HG02973 (cell line): Measurements from ENCODE around the gene ARHGAP8.

ENCODE experiments used
- ATAC-seq: cut with Tn5 transposase; IDR thresholded peaks from one replicate; pipeline ENCODE4 v1.9.1; 2021; ENCODE audit warnings: moderate library complexity; ENCODE audit not compliant: unreplicated experiment

The ARHGAP8 gene

GRCh38 chr22:44764974-44765373 lies 12.6 kb downstream of the ARHGAP8 start:
- no peak for ATAC-seq

DNA sequence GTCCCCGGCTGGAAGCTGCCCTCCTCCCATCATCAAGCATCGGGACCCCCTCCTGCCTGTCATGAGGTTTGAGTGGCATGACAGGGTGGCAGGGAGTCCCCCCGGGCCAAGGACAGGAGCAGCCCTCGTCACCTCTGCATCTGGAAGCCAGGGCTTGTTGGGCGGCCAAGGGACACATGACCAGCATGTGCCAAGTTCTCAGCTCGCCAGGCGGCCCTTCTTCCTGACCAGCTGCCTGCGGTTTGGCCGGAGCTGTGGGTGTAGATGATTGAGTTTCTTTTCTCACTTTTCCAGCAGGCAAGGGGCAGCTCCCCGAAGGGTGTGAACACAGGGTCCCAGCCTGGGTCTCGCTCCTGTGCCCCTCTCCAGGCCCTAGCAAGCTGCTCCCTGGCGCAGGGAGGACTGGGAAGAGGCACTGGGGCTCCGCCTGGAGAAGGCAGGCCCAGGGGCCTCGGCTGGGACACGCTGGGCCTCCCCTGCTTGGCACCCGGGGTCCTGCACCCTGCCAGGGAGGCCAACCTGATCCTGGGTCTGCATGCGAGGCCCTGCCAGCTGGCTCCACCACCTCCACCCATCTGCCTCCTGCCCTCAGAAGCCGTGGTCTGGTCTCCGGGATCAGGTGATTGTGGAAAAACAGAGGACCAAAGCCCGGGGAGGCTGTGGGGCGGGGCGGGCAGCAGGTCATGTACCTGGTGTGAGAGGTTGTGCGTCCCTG lies 13.4 kb downstream of the ARHGAP8 start:
- no peak for ATAC-seq

DNA sequence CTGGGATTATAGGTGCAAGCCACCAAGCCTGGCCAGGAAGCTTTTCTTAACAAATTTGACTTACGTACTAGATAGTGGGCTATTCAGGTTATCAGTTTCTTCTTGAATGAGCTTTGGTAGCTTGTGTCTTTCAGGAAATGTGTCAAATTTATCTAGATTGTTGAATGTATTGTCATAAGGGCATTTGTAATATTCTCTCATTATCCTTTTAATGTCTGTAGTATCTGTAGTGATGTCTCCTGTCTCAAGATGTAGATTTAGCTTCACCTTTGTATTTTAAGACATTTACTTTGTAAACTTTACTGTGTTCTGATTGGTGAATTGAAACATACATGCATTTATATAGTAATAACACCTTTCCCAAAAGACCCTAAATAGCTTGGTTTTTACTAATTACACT lies 20.7 kb downstream of the ARHGAP8 start:
- ATAC-seq = no peak

DNA sequence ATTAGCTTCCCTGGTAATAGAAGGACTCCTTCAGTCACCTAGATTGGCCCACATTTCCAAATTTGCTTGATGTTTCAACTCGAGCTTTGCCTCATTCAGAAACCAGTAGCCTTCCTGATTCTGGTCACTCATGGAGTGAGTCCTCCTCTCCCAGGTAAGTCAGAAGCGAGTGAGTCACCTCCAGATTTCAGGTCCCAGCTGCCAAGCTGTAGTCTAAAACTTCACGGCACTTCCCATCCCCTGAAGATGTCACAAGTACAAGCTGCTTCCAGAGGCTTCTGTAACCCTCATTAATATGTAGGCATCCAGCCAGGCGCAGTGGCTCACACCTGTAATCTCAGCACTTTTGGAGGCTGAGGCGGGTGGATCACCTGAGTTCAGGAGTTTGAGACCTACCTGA lies 23.5 kb downstream of the ARHGAP8 start:
- ATAC-seq = no peak

DNA sequence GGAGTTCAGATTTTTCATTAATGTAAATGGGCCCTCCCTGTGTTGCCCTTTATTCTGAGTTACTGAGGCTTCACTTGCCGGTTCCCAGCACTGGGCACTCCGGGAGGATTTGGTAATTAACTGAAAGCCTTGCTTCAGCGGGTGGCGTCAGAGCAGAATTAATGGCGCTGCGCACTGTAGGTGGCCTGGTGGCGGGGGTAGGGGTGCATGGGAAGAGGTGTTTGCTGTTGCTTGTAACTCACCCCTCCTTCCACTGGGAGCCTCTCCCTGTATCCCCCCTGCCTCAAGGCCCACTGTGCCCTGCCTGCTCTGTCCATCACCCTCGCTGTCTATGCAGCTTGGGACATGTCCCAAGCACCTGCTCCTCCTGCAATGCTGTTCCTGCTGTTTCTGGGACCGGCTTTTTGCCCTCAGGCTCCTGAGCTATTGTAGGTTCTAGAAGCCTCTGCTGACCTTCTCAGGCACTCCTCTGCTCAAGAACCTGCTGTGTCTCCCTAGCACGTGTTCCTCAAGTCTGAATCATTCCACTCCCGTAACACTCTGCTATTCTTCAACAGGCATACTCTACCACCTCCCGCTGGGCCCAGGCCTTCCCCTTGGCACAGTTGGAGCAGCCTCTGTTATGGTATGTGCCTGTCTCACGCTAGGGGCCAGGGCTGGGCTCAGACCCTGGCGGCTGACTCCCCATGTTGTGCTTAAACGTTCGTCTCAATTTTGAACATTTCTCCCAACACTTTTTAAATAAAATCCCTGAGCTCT lies 24.4 kb downstream of the ARHGAP8 start:
- no peak for ATAC-seq

DNA sequence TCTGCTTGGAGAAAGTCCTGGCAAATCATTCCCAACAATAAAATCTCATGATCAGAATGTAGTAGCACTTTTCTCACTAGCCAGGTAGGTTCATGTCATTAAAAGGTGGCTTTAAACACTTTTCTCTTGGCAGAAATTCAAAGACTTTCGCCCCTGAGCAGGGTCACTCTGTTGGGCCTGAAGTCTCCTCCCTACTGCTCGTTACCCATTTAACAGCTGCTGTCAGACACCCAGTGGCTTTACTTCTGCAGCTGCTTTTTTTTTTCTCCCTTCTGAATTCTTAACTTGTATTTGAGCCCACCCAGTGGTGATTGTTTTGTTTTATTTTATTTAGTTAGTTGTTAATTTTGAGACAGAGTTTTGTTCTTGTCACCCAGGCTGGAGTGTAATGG lies 25.0 kb downstream of the ARHGAP8 start:
- ATAC-seq = no peak

- ATAC-seq = no peak
Observed at GRCh38 chr22:44780876-44781449, 28.6 kb downstream of the ARHGAP8 start.

DNA sequence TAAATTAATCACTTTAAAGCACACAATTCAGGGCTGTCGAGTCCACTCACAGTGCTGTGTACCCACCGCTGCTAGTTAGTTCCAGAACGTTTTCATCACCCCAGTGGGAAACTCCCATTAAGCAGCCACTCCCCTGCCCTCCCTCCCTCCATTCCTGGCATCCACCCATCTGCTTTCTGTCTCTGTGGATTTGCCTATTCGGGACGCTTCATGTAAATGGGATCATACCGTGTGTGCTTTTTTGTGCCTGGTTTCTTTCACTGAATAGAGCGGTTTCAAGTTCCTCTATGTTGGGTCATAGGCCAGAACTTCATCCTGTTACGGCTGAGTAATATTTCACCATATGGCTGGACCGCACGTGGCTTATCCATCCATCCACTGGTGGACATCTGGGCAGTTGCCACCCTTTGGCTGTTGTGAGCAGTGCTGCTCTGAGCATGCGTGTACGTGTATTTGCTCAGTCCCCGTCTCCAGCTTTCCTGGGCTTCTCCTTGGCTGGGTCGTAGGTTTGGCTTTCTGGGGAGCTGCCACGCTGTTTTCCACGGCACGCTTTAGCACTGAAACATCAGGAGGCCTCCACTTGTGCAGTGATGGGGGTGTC lies 30.1 kb downstream of the ARHGAP8 start:
- no peak for ATAC-seq

- no peak for ATAC-seq
Observed at GRCh38 chr22:44783091-44783490, 30.7 kb downstream of the ARHGAP8 start.

DNA sequence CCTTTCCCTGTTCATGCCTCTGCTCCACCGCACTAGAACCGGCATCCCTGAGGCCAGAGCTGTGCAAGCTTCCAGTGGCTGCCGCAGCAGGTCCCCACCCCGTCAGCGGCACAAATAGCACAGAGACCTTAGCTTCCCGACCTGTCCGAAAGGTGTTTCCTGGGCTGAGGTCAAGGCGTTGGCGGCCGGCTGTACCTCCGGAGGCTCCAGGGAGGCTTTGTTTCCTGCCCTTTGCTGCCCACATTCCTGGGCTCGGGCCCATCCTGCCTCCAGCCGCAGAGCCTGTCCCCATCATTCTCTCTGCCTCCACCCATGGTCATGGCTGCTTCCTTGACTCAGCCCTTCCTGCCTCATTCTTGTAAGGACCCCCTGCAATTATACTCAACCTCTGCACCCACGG lies 31.2 kb downstream of the ARHGAP8 start:
- ATAC-seq = no peak

GRCh38 chr22:44786136-44786535 lies 33.8 kb downstream of the ARHGAP8 start:
- ATAC-seq = no peak

DNA sequence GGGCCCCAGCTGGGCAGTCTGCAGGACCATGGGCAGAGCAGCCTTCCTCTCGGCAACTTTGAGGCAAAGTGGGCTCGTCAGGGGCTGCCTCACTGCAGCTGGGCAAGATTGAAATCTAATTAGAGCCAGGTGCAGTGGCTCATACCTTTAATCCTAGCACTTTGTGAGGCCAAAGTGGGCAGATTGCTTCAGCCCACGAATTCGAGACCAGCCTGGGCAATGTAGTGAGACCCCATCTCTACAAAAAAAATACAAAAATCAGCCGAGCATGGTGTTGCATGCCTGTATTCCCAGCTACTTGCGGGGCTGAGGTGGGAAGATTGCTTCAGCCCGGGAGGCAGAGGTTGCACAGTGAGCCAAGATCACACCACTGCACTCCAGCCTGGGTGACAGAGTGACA lies 34.2 kb downstream of the ARHGAP8 start:
- no peak for ATAC-seq

DNA sequence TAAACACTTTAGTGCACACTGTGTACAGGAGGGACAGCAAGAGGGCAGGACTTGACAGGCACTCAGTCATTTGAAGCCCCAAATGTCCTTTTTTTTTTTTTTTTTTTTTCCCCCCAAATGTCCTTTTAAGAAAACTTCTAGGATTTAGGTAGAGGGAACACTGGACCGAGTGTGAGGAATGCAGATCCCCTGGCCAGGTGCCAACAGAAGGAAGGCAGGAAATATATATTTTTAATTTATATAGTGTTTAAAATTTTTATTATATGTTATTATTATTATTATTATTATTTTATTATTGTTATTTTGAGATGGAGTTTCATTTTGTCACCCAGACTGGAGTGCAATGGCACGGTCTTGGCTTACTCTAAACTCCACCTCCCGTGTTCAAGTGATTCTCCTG lies 35.5 kb downstream of the ARHGAP8 start:
- no peak for ATAC-seq

DNA sequence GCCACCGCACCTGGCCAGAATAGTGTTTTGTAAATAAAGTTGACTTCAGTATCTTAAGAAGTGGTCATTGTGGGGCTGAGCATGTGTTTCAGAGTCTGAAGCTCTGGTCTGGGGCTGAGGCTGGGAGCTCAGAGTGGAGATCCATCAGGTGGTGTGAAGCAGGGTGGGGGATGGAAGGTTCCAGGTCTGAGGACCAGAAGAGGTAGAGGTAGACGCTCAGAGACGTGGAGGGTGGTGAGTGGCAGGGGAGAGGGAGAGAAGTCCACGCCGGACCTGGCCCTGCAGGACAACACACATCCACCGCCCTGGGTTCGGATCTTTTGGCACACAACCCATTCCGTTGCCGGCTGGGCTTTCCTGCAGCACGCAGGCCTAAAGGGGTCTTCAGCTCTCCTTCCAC lies 40.7 kb downstream of the ARHGAP8 start:
- no peak for ATAC-seq

GRCh38 chr22:44793506-44794172 lies 41.3 kb downstream of the ARHGAP8 start:
- no peak for ATAC-seq

- ATAC-seq = no peak
Observed at GRCh38 chr22:44795701-44796630, 43.6 kb downstream of the ARHGAP8 start.

- ATAC-seq = no peak
Observed at GRCh38 chr22:44797181-44797725, 44.9 kb downstream of the ARHGAP8 start.

DNA sequence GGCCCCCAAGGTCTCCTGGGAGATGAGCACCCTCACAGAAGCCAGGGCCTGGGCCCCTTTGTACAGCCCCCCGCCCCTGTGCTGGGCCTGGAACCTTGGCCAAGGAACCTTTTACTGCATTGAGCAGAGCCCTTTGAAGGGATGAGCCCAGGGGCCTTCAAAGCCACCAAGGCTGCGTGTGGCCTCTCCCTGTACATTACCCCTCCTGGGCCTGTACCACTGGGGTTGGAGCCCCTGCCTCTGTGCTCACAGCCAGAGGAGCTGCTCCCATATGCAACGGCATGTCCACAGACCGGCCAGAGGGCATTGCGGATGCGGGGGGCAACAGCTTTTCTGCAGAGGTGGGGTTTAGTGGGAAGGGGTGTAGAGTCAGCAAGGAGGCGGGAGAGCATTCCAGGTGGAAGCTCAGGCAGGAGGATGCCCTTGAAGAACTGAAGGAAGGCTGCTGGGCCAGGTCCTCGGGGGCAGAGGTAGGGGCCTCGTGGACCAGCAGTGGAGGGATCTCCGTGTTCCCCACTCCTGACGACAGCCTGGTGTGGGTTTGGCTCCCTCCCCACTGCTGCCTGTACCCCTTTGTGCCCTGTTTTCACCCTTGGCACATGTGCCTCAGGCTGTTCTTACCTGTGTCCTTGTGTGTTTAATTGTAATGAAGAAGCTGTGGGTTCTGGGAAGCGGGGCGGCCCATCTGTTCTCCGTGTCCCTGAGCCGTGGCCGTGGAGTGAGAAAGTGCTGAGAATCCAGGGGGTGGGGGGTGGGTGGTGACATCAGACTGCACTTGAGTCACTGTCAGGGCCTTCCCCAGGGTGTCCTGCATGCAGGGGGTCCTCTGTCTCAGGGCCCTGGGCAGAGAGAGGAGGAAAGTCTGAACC lies 46.9 kb downstream of the ARHGAP8 start:
- ATAC-seq = no peak
